Measurements from ENCODE around the gene HIF1A.

Gene HIF1A

DNA sequence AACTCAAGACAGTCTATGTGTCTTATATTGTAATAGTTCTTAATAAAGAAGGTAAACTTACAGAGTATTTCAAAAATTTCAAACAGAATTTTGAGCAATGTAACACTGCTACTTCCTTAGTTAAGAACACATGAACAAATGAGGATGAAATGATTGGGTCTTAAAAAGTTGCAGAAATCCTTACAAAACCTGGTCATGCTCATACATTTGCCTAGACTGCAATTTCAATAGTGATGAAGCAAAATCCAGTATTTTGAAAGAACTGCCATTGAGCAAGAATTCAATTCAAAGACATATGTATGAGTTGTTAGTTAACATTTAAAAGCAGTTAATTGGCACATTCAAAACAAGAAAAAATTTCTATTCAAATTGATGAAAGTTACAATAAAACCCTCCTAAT, 17.8 kb upstream of the HIF1A start:
- no peaks in the 10 kb centered on the region for H4K20me1 ChIP-seq (ENCODE audit: insufficient read depth, low read length)
- 0 out of 2 replicates have a peak overlapping the region, but pooled peaks have one; percentile 22 for H2AFZ ChIP-seq (ENCODE audit: low read length)
- no peak overlapping the region for H3K27ac ChIP-seq (ENCODE audit: low read depth, low read length, poor library complexity, severe bottlenecking)
- TF ChIP-seq EZH2 (IDR thresholded peaks at IDR 0.05; ENCODE audit: borderline replicate concordance, low read length) (no peak), CTCF (IDR thresholded peaks at IDR 0.05; ENCODE audit: low read length) (no peak)
- H3K9me3 ChIP-seq (ENCODE audit: low read length): no peaks in the 10 kb centered on the region
- H3K4me3 ChIP-seq (ENCODE audit: low read depth, low read length, poor library complexity, severe bottlenecking): no peak overlapping the region
- no peaks in the 10 kb centered on the region for H3K79me2 ChIP-seq (ENCODE audit: insufficient read depth, low read length)
- no peaks in the 10 kb centered on the region for H3K27me3 ChIP-seq (ENCODE audit: insufficient read depth, low read length)
- no peaks in the 10 kb centered on the region for H3K36me3 ChIP-seq (ENCODE audit: insufficient read depth, low read length)
- no peaks in the 10 kb centered on the region for H3K9me2 ChIP-seq (ENCODE audit: low read depth, low read length)
- H3K9ac ChIP-seq (ENCODE audit: low read length): no peak overlapping the region
- peaks cover 17% of the 10 kb centered on the region for H3K4me1 ChIP-seq (ENCODE audit: insufficient read depth, low read length, severe bottlenecking)
- no peak overlapping the region for H3K4me2 ChIP-seq (ENCODE audit: low read length)
- no peaks in the 10 kb centered on the region for H3F3A ChIP-seq (ENCODE audit: insufficient read depth, low read length)

GRCh38 chr14:61678975-61679374, 16.3 kb upstream of the HIF1A start:
- Histone ChIP-seq H3K9me3 (ENCODE audit: low read length) (no peaks in the 10 kb centered on the region), H3K9ac (ENCODE audit: low read length) (no peak overlapping the region), H3K4me1 (ENCODE audit: insufficient read depth, low read length, severe bottlenecking) (peaks cover 17% of the 10 kb centered on the region), H4K20me1 (ENCODE audit: insufficient read depth, low read length) (no peaks in the 10 kb centered on the region), H3K9me2 (ENCODE audit: low read depth, low read length) (no peaks in the 10 kb centered on the region), H3K27me3 (ENCODE audit: insufficient read depth, low read length) (no peaks in the 10 kb centered on the region), H3K4me2 (ENCODE audit: low read length) (no peak overlapping the region), H3K36me3 (ENCODE audit: insufficient read depth, low read length) (no peaks in the 10 kb centered on the region), H3K4me3 (ENCODE audit: low read depth, low read length, poor library complexity, severe bottlenecking) (no peak overlapping the region), H3K79me2 (ENCODE audit: insufficient read depth, low read length) (no peaks in the 10 kb centered on the region), H2AFZ (ENCODE audit: low read length) (no peak overlapping the region), H3K27ac (ENCODE audit: low read depth, low read length, poor library complexity, severe bottlenecking) (no peak overlapping the region), H3F3A (ENCODE audit: insufficient read depth, low read length) (no peaks in the 10 kb centered on the region)
- no peak for TF ChIP-seq EZH2 (IDR thresholded peaks at IDR 0.05; ENCODE audit: borderline replicate concordance, low read length)
- no peak for TF ChIP-seq CTCF (IDR thresholded peaks at IDR 0.05; ENCODE audit: low read length)

- Histone ChIP-seq H3F3A (ENCODE audit: insufficient read depth, low read length) (no peaks in the 10 kb centered on the region), H3K4me2 (ENCODE audit: low read length) (no peak overlapping the region), H3K9me3 (ENCODE audit: low read length) (0 out of 2 replicates have a peak, but pooled peaks cover 1% of the 10 kb centered on the region), H3K9ac (ENCODE audit: low read length) (no peak overlapping the region), H3K27ac (ENCODE audit: low read depth, low read length, poor library complexity, severe bottlenecking) (no peak overlapping the region), H3K27me3 (ENCODE audit: insufficient read depth, low read length) (no peaks in the 10 kb centered on the region), H2AFZ (ENCODE audit: low read length) (no peak overlapping the region), H3K79me2 (ENCODE audit: insufficient read depth, low read length) (no peaks in the 10 kb centered on the region), H3K9me2 (ENCODE audit: low read depth, low read length) (no peaks in the 10 kb centered on the region), H3K4me1 (ENCODE audit: insufficient read depth, low read length, severe bottlenecking) (peaks cover 17% of the 10 kb centered on the region), H3K4me3 (ENCODE audit: low read depth, low read length, poor library complexity, severe bottlenecking) (no peak overlapping the region), H4K20me1 (ENCODE audit: insufficient read depth, low read length) (no peaks in the 10 kb centered on the region), H3K36me3 (ENCODE audit: insufficient read depth, low read length) (no peaks in the 10 kb centered on the region)
- no peak for TF ChIP-seq CTCF (IDR thresholded peaks at IDR 0.05; ENCODE audit: low read length)
- TF ChIP-seq EZH2 (IDR thresholded peaks at IDR 0.05; ENCODE audit: borderline replicate concordance, low read length): no peak
Measured at GRCh38 chr14:61681413-61681812, 13.9 kb upstream of the HIF1A start.
